HEK293T (cell line): ENCODE measurements around the gene UBE2E2.

Experiments
- CTCF ChIA-PET: fragments of 350-600 bp; formaldehyde crosslinking; extraction: SDS; loops from one replicate; lab custom pipeline; 2021; ENCODE audit warnings: antibody characterized with exemption, inconsistent platforms; lab: Yijun Ruan, JAX
- POLR2A ChIA-PET: fragments of 350-600 bp; formaldehyde crosslinking; extraction: SDS; loops from one replicate; lab custom pipeline; 2020; ENCODE audit warnings: antibody characterized with exemption, inconsistent platforms; lab: Yijun Ruan, JAX
- DNase-seq: peaks from one replicate; pipeline ENCODE4 v3.0.0; 2012; ENCODE audit warnings: mixed read lengths; ENCODE audit errors: extremely low spot score
- ARNT ChIP-seq: fragments of 450-650 bp; IDR thresholded peaks from 2 replicates; pipeline ENCODE4 v1.6.1; 2017; ENCODE audit warnings: mild to moderate bottlenecking
- BHLHE40 ChIP-seq: fragments of 450-650 bp; IDR thresholded peaks from 2 replicates; pipeline ENCODE4 v1.6.1; 2016; ENCODE audit warnings: mild to moderate bottlenecking, moderate library complexity, borderline replicate concordance
- CTBP1 ChIP-seq: fragments of 450-650 bp; IDR thresholded peaks from 2 replicates; pipeline ENCODE4 v1.6.1; 2016; ENCODE audit warnings: borderline replicate concordance
- ELF4 ChIP-seq: fragments of 450-650 bp; IDR thresholded peaks from 2 replicates; pipeline ENCODE4 v1.6.1; 2017; ENCODE audit warnings: antibody characterized with exemption
- FOXA1 ChIP-seq: fragments of 450-650 bp; IDR thresholded peaks from 2 replicates; pipeline ENCODE4 v1.6.1; 2016; ENCODE audit warnings: mild to moderate bottlenecking
- FOXK2 ChIP-seq: fragments of 450-650 bp; IDR thresholded peaks from 2 replicates; pipeline ENCODE4 v1.6.1; 2016; ENCODE audit warnings: mild to moderate bottlenecking
- FOXM1 ChIP-seq: fragments of 450-650 bp; IDR thresholded peaks from 2 replicates; pipeline ENCODE4 v1.6.1; 2017; ENCODE audit warnings: mild to moderate bottlenecking, borderline replicate concordance
- HDGF ChIP-seq: fragments of 450-650 bp; IDR thresholded peaks from 2 replicates; pipeline ENCODE4 v1.6.1; 2017; ENCODE audit warnings: antibody characterized with exemption, borderline replicate concordance
- L3MBTL2 ChIP-seq: fragments of 450-650 bp; conservative IDR thresholded peaks from 2 replicates; pipeline ENCODE4 v1.6.1; 2016; ENCODE audit warnings: mild to moderate bottlenecking
- LEF1 ChIP-seq: fragments of 450-650 bp; IDR thresholded peaks from 2 replicates; pipeline ENCODE4 v1.6.1; 2017; ENCODE audit warnings: mild to moderate bottlenecking, borderline replicate concordance
- NFRKB ChIP-seq: fragments of 450-650 bp; IDR thresholded peaks from 2 replicates; pipeline ENCODE4 v1.6.1; 2016; ENCODE audit warnings: mild to moderate bottlenecking, moderate library complexity
- SP1 ChIP-seq: fragments of 450-650 bp; IDR thresholded peaks from 2 replicates; pipeline ENCODE4 v1.6.1; 2017
- SUZ12 ChIP-seq: fragments of 450-650 bp; IDR thresholded peaks from 2 replicates; pipeline ENCODE4 v1.6.1; 2016; ENCODE audit warnings: mild to moderate bottlenecking
- TARDBP ChIP-seq: fragments of 450-650 bp; IDR thresholded peaks from 2 replicates; pipeline ENCODE4 v1.6.1; 2016
- ZNF384 ChIP-seq: fragments of 450-650 bp; IDR thresholded peaks from 2 replicates; pipeline ENCODE4 v1.6.1; 2016
- TF ChIP-seq, protein P1 (sequence below): fragments of 450-650 bp; IDR thresholded peaks from 2 replicates; pipeline ENCODE4 v1.6.1; 2016

Gene UBE2E2

DNA sequence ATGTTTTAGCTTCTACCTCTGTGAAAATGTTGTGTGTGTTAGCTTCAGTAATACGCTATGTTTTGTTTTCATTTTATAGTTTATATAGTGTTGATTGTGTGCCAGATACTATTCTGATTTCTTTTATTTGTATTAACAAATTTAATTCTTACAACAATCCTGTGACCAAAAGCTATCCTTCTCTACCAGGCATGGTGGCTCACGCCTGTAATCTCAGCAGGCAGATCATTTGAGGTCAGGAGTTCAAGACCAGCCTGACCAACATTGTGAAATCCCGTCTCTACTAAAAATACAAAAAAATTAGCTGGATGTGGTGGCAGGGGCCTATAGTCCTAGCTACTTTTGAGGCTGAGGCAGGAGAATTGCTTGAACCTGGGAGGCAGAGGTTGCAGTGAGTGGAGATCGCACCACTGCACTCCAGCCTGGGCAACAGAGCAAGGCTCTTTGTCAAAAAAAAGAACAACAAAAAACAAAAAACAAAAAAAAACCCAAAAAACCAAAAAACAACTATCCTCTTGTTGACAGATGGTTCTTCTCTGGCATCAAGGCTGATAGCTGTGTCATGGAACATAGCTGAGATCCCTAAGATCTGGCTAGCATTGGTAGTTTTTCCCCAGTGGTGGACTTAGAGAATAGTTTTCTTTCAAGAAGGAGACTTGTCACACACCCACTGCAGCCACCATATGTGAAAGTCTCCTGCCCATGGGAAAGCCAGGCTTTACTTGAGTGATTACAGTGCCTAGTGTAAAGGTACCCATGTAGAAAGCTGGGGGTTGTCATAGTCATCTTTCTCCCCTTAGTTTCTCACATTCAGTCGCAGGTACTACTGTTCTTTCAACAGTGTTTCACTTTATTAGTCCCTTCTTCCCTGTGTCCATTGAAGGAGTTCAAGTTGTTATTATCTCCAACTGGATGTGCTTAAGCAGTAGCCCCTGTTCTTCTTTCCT lies 116.5 kb downstream of the UBE2E2 start:
- no peak for DNase-seq
- ChIA-PET POLR2A (no interaction called here), CTCF (interaction anchor here (0.6 kb wide), 1 partner anchor 20 kb away, joined by 5 read pairs; no protein-coding TSS in a partner anchor)
- TF ChIP-seq CTBP1, result no peak

DNA sequence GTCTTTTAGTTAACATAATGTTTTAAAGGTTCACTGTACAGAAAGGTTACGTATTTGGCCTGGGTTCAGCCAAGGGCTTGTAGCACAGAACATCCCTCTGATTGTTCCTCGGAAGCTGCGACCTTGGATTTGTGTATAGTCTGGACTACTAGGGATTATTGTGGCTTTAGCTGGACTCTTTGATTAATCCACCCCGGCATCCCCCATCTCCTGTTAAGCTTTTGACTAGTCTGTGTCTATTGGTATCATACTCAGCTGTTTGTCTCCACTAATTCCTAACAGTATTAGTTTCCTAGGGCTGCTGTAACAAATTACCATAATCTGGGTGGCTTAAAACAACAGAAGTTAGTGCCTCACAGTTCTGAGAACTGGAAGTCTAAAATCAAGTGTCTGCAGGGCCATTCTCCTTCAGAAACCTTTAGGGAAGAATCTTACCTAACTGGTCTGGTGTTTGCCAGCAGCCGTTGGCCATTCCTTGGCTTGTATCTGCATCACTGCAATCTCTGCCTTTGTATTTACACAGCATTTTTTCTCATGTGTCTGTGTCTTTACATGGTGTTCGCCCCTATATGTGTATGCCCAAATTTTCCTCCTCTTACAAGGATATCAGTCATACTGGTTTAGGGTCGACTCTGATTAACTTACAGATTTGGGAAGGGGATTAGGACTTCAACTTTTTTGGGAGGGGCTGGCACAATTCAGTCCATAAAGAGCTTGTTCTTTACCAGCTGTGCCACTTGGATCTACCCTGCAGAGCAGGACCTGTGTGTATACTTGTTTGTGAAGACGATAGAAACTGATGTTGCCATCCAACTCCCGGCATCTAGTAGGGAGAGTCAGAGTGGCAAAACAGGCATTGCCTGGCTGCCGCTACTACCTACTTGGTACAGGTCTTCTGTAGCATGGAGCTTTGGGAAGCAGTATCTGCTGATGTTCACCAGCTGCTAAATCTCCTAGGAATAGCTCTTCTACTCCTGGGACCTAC lies 117.8 kb downstream of the UBE2E2 start:
- CTCF ChIA-PET, result no interaction called here
- no peak for TF ChIP-seq SP1
- no peak for DNase-seq
- POLR2A ChIA-PET, result no interaction called here

DNA sequence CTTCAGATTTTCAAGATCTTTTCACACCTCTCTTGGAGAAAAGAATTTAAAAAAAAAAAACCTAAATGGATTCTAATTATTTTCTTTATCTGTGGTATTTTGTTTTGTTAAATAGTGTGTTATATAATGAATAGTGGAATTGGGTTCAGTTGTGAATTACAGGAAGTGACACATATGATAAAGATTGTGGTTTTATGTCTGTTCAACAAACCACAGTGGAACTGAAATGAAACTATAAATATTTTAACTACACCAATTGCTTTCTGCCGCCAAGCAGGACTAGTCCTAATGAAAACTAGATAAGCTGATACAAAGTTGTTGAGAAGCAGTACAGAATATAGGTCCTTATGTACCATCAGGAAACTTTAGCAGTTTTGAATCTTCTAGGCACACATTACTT lies 121.6 kb downstream of the UBE2E2 start:
- CTCF ChIA-PET, result interaction anchor here (0.6 kb wide), 1 partner anchor 238 kb away, joined by 3 read pairs; no protein-coding TSS in a partner anchor
- TF ChIP-seq FOXM1 (no peak), TARDBP (no peak), LEF1 (no peak), HDGF (no peak), NFRKB (no peak), ELF4 (no peak), CTBP1 (no peak), BHLHE40 (no peak), L3MBTL2 (no peak), ARNT (no peak), SUZ12 (no peak), FOXA1 (no peak), FOXK2 (no peak)
- TF ChIP-seq, protein P1, sequence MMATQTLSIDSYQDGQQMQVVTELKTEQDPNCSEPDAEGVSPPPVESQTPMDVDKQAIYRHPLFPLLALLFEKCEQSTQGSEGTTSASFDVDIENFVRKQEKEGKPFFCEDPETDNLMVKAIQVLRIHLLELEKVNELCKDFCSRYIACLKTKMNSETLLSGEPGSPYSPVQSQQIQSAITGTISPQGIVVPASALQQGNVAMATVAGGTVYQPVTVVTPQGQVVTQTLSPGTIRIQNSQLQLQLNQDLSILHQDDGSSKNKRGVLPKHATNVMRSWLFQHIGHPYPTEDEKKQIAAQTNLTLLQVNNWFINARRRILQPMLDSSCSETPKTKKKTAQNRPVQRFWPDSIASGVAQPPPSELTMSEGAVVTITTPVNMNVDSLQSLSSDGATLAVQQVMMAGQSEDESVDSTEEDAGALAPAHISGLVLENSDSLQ, result no peak
- DNase-seq, result no peak
- POLR2A ChIA-PET, result no interaction called here

DNA sequence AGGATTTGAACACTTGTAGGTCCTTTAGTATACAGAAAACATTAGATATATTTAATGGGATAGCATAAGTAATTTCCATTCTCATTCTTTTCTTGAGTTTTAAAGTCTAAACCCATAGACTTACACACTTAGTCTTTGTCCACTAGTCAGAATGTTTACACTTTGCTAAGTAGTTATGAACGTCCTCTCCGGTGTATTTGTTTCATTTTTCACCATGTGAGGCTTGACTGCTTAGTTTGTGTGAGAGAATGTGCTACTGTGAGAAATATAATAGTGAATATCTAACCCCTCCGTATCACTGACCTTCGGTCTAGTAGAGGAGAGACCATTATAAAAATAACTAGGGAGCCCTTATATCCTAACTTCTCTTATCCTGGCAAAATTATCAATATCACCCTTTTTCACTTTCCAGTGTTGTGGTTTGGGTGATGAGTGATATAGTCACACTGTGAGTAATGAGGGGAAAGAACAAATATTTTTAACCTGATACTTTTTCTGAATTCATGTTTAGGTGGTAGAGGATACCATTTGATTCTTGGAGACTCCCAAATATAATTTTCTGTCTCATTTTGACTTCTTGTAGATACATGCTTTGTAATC lies 122.4 kb downstream of the UBE2E2 start:
- ChIA-PET CTCF (interaction anchor here (0.6 kb wide), 1 partner anchor 238 kb away, joined by 3 read pairs; no protein-coding TSS in a partner anchor), POLR2A (no interaction called here)
- no peak for DNase-seq
- TF ChIP-seq, protein P1, result no peak
- TF ChIP-seq CTBP1 (no peak), FOXK2 (no peak), BHLHE40 (no peak), ARNT (no peak), FOXA1 (no peak), SP1 (no peak), LEF1 (no peak), HDGF (no peak), L3MBTL2 (no peak), TARDBP (no peak), ELF4 (no peak), NFRKB (no peak), SUZ12 (no peak)

DNA sequence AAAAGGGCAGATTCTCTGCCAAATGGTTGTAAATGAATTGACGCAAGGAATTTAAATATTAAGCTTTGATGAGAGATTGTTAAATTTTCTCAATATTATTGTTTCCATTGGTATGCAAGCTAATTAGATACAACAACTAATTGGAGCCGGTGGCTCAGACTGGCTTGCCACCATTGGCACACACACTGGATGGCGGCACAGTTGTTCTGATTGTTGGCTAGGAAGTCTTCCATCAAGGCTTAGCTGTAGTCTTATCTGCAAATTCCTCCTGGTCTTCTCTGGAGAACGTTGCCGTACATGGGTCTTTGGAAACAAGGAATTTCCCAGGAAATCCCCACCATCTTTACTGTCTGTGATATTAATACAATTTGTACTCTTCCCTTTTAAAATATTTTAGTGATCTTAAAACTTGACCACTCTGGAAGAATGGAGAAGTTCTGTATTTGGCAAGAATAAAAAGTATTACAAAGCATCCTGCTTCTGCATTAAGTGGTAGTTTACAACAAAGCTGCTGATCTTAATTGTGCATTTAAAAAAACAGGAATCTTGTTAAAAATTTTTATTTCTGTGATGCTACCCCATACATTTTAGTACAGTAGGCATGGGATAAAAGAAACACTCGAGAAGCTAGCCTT lies 126.5 kb downstream of the UBE2E2 start:
- DNase-seq, result no peak
- POLR2A ChIA-PET, result no interaction called here
- no peak for TF ChIP-seq FOXK2
- no peak for TF ChIP-seq FOXA1
- no peak for TF ChIP-seq HDGF
- TF ChIP-seq, protein P1, result no peak
- TF ChIP-seq ARNT, result no peak
- TF ChIP-seq L3MBTL2, result no peak
- TF ChIP-seq CTBP1, result no peak
- TF ChIP-seq FOXM1, result no peak
- CTCF ChIA-PET, result no interaction called here

DNA sequence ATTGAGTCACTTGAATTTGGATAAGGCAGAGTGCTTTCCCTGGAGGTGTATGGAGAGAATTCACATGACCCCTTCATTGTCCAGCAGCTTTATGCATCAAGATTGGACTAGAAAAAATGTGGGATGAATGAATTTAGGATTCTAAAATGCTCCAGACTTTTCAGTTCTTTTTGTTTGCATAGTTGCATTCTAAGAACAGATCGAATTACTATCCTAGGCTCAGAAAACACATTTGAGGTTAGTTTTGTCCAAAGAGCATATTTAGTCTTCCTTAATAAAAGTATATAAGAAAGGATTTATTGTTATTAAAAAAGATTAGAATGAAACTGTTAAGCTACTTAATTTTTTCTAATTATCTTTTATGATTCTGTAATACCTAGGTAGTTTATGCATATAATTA lies 127.4 kb downstream of the UBE2E2 start:
- POLR2A ChIA-PET, result no interaction called here
- no peak for DNase-seq
- CTCF ChIA-PET, result interaction anchor here (0.5 kb wide), 1 partner anchor 171 kb away, joined by 3 read pairs; no protein-coding TSS in a partner anchor
- TF ChIP-seq ELF4 (no peak), TARDBP (no peak), SP1 (no peak), SUZ12 (no peak), BHLHE40 (no peak), L3MBTL2 (no peak), FOXM1 (no peak), LEF1 (no peak), ARNT (no peak), FOXK2 (no peak), ZNF384 (no peak), CTBP1 (no peak), HDGF (no peak)
- TF ChIP-seq, protein P1, result no peak
